HS-27A (cell line): ENCODE results near the gene SLC38A3.

Source experiments
- DNase-seq: peaks from one replicate; pipeline ENCODE4 v3.0.0-alpha.2; 2012; ENCODE audit warnings: low read depth, missing footprints

SLC38A3 gene

DNA sequence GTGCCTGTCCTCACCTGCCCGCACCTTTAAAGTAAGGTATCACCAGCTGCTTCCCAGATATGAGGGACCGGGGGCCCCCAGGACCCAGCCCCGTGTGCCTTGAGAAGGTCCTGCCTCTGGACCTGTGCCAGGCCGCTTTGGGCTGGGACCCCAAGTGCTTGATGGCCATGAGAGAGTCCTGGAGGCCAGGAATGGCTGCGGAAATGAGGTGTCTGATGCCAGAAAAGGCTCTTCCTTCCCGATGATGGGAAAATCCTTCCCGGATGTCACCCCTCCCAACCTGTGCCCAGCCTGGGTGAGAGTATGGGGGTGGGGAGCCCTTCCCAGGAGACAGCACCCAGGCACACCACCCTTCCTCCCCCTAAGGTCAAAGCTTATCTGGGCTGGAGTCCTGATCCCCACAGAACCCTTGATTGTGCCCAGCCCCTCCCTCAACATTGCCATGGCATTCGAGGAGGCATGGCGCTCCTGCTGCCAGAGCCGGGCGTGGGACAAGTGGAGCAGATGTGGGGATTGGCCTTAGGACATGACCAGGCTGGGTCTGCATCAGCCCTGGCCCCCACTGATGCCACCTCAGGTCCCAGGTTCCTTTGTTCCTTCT, 35.7 kb upstream of the SLC38A3 start:
- DNase-seq: no peak

DNA sequence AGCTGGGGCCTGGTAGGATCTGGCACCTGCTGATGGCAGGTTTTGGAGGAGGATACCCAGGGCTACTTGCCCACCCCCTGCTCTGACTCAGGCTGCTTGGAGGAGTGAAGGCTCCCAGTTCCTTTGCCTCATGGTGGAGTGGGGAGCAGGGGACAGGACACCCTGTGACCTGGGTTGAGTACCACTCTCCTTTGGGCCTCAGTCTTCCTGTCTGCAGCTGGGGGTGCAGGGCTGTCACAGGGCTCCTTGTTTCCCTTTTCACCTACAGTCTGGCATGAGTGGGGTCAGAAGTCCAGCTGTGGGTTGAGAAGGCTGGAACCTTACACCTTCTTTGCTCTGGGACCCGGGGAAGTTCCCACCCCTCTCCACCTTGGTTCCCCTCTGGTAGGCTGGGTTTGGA, 35.2 kb upstream of the SLC38A3 start:
- no peak for DNase-seq

DNA sequence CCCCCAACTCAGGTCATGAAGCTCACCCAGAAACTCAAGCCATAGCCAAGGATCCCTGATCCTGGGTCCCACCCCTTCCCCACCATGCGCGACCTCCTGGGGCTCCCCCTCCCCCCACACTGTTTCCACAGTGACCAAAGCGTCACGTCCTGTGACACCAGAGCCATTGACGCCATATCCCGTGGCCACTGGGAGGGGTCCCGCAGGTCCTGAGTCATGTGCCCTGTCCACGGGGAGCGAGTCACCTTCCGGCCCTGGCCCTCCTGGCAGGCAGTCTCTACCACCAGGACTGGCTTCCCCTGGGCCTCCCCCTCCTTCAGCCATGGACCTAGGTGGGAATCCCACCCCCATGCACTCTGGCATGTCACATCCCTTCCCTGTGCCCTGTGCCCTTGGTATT, 34.4 kb upstream of the SLC38A3 start:
- DNase-seq: no peak

DNA sequence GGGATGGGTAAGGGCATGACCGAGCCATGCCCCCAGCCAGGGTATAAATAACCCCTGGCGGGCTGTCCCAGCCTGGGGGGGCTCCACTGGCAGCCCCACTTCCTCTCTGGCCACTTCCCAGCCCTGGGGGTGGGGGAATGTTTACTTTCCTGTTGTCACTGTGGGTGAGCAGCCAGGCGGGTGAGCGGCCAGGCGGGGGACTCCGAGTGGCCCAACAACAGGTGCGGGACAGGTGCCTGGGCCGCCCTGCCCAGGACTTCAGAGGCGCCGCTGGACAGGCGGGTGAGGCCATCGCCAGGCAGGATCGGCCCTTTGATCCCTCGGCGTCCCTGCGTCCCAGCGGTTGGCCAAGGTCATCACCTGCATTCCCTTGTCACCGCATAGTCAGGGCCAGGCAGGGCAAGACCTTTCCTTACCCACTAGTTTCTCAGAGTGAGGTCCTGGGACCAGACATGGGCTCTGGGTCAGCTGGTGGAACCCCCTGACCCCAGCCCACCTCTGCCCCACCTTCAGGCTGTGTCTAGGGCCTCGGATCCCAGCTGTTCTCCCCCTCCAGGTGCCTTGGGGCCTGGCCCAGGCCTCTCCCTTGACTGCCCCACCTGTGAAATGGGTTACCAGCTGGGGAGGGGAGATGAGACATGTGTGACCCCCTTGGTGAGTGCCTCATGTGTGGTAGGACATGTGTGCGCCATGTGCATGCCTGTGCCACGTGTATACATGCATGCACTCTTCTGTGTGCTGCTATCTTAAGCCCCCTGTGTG, 33.4 kb upstream of the SLC38A3 start:
- no peak for DNase-seq

DNA sequence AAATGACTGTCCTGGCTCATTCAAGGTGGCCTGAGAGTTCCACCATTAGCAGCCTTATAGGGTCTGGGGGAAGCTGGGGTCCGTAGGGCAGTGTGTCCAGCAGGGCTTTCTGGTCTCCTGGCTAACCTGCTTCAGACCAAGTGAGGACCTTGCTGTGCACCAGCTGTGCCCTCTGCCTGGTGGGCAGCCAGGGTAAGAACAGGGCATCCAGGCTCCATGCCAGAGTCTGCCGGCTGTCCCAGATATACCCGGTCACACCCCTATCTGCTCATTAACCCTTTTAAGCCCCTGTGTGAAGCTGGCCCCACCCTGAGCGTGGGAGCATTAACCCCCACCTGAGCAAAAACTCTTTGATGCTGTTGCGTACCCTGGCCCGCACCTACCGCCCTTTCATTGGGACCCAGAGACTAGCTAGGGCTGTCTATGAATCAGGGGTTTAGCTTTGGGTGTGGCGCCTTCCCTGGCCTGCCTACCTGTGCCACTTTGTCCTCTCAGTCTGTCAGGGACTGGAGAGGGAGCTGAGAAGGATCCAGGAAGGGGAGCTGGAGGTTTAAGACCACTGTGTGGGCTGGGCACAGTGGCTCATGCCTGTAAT, 32.3 kb upstream of the SLC38A3 start:
- DNase-seq: no peak

DNA sequence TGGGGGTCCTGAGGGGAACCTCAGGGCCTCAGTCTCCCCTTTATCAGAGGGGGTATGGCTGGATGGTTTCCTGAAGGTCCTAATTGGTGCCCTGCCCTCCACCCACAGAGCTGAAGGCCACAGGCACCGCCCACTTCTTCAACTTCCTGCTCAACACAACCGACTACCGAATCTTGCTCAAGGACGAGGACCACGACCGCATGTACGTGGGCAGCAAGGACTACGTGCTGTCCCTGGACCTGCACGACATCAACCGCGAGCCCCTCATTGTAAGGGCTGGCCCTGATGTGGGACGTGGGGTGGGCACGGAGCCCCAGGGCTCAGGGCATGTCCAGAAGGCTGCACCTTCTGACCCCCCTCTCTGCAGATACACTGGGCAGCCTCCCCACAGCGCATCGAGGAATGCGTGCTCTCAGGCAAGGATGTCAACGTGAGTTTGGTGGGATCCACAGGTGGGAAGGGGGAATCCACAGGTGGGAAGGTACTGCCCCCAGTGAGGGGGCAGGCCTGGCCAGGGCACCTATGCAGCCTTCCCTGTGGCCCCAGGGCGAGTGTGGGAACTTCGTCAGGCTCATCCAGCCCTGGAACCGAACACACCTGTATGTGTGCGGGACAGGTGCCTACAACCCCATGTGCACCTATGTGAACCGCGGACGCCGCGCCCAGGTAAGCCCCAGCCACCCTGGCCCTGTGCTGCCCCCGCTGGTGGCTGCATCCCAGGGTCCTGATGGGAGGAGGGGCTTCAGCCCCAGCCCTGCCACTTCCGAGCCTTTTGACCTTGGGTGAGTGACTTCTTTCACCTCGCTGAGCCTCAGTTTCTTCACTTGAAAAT, 31.2 kb upstream of the SLC38A3 start:
- no peak for DNase-seq

DNA sequence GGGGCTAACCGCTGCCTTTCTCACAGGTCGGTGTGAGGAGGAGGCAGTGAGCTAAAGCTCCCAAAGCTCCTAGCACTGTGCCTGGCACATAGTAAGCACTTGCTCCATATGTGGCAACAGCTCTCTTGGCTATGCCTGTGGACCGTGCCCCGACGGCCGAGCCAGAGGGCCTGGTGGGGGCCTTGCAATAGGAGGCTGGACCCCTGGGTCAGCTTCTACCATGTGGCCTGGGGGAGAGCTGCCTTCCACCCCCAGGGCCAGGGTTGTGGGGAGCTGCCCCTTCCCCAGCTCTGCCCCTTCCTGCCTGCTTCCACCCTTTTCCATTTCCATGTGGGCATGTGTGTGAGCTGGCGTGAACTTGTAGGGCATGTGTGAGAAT, 30.6 kb upstream of the SLC38A3 start:
- no peak for DNase-seq

DNA sequence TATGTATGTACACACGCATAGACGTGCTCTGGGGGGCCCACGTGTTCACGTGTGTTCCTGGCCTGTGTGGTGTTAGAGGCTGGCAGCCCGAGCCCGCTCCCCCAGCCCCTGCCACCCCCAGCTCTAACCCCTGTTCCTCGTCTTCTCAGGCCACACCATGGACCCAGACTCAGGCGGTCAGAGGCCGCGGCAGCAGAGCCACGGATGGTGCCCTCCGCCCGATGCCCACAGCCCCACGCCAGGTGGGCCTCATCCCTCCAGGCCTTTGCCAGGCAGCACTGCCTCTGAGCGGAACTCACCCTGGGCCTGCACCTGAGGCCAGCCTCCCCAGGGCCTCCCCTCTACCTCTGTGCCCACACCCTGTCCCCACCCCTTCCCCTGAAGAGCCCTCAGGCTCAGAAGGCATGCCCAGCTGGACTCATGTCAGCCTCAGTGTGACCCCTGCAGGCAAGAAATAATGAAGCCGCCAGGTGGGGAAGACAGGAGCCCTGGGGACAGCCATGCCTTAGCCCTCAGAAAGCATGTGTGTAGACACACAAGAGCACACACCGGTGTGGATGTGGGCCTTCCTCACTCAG, 30.0 kb upstream of the SLC38A3 start:
- no peak for DNase-seq

DNA sequence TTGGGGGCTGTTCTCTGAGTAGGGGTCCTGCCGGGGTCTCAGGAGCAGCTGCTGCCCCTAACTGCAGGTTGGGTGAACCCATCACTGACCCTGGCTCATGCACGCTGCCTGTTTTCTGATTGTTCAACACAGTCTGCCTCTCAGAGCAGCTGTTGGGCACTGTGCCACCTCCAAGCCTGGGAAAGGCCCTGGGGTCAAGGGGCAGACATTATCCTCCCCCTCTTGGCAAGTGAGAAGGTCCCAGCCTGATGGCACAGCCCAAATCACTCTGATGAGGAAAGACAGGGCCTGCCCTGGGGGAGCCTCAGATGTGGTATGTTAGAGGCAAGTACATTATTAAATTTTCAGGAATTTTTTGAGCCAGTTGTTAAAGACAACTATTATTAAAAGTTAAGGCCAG, 27.7 kb upstream of the SLC38A3 start:
- no peak for DNase-seq

DNA sequence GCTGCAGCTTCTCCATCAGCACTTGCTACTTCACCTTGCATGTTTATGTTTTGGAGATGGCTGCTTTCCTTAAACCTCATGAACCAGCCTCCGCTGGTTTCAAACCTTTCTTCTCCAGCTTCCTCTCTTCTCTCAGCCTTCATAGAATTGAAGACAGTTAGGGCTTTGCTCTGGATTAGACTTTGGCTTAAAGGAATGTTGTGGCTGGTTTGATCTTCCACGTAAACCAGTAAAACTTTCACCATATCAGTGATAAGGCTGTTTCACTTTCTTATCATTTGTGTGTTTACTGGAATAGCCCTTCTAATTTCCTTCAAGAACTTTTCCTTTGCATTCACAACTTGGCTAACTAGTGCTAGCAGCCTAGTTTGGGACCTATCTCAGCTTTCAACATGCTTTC, 25.4 kb upstream of the SLC38A3 start:
- no peak for DNase-seq

DNA sequence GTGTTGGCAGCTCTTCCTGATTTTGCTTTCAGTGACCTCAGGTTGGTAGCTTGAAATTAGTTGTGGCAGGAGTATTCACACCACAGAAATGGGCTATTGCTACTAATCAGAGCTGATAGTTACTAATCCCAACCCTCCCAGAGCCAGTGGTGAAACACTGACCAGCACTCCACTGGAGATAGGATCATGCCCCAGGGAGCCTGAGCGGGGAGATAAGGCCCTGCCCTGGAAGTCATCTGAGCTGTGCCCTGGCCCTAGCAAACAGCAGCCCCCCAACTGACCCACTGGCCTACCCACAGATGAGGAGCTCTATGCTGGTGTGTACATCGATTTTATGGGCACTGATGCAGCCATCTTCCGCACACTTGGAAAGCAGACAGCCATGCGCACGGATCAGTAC, 23.1 kb upstream of the SLC38A3 start:
- no peak for DNase-seq

DNA sequence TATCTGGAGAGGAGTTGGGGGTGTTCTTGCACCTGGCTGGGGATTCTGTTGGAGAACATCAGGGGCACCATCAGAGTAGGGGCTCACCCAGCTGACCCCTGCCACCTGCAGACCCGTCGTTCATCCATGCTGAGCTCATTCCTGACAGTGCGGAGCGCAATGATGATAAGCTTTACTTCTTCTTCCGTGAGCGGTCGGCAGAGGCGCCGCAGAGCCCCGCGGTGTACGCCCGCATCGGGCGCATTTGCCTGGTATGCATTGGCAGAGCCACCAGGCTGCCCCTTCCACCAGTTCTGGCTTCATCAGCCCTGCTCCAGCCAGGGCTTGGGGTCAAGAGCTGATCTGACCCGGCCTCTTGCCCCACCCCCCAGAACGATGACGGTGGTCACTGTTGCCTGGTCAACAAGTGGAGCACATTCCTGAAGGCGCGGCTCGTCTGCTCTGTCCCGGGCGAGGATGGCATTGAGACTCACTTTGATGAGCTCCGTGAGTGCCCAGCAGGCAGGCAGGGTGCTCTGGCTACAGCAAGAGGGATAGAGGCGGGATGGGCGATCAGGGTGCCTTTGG, 22.5 kb upstream of the SLC38A3 start:
- no peak for DNase-seq

DNA sequence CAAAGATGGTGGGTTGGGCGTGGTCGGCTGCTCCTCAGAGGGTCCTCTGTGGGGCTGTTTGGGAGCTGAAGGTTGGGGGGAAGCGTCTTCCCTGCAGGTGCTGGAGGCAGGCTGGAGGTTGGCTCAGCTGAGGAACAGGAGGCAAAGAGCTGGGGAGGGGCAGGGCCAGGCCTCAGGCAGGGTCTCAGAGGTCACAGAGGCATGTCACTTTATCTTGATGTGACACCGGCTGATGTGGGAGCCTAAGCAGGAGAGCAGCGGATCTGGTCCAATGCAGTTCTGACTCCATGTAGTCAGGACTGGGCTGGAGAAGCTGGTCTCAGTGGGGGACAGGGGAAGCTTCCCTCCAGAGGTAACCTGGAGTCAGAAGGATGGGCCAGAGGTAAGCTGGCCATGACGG, 21.3 kb upstream of the SLC38A3 start:
- no peak for DNase-seq

DNA sequence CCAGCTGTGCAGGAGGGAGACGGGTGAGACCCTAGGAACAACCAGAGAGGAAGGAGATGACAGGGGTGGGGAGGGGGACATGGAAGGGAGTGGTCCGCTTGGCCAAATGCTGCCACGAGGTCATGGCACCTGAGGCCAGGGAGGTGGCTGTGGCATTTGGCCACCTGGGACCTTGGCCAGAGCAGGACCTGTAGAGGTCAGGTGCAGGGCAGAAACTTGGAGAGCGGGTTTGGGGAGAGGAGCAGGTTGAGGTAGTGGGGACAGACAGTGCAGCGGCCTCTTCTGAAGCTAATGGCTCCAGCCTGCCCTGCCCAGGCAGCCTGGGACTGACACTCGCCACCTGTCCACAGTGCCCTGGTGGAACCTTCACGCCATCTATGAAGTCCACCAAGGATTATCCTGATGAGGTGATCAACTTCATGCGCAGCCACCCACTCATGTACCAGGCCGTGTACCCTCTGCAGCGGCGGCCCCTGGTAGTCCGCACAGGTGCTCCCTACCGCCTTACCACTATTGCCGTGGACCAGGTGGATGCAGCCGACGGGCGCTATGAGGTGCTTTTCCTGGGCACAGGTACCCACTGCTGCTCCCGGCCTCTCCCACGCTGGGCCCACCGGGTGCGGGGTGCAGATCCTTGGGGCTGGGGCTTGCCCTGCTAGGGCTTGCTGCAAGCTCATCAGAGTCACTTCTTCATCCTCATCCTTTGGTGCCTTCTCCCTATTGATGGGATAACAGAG, 20.7 kb upstream of the SLC38A3 start:
- DNase-seq: no peak

DNA sequence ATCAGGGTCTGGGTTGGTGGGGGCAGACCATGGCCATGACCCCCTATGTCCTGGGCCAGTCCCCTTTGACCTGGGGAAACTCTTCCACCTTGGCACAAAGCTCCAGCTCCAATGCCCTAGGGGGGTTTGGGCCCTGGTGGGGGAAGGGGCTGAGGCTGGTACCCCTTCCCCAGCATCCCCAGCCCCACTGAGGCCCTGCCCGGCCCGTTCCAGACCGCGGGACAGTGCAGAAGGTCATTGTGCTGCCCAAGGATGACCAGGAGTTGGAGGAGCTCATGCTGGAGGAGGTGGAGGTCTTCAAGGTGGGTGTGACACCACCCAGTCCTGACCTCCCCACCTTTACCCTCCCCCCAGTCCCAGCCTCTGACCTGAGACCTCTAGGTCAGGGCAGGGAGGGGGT, 19.8 kb upstream of the SLC38A3 start:
- DNase-seq: no peak

DNA sequence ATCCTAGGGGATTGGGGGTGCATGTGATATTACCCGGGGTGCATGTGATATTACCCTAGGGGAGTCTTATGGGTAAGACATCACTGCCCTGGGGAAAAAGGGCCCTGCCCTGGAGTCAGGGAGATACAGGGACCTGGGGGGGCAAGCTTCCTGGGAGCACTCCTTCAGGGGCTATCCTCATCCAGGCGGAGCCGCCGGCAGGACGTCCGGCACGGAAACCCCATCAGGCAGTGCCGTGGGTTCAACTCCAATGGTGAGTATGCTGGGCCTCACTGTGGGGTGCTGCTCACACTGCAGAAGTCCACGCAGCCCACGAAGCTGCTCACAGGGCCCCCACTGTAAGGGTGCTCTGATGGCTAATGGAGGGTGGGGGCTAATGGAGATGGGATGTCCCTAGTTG, 19.0 kb upstream of the SLC38A3 start:
- no peak for DNase-seq

DNA sequence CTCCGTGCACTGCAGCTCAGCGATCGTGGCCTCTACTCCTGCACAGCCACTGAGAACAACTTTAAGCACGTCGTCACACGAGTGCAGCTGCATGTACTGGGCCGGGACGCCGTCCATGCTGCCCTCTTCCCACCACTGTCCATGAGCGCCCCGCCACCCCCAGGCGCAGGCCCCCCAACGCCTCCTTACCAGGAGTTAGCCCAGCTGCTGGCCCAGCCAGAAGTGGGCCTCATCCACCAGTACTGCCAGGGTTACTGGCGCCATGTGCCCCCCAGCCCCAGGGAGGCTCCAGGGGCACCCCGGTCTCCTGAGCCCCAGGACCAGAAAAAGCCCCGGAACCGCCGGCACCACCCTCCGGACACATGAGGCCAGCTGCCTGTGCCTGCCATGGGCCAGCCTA, 17.3 kb upstream of the SLC38A3 start:
- DNase-seq: no peak

DNA sequence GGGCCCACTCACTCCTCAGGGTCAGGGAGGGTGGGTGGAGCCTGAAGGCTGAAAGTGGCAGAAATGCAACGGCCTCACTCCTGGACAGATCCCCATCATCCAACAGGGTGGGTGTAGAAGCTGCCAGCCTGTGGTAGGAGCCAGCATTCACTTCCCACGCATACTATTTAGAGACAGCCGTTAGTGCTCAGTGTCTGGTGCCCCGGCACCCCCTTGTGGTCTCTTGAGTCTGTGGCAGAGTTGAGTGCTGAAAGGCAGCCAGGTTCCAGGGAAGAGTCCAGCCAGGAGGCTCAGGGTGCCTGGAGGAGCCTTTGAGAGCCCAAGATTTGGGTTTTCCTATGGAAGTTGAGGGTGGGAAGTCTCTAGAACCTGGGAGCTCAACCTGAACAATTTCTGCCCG, 15.8 kb upstream of the SLC38A3 start:
- DNase-seq: peak; percentile 48

DNA sequence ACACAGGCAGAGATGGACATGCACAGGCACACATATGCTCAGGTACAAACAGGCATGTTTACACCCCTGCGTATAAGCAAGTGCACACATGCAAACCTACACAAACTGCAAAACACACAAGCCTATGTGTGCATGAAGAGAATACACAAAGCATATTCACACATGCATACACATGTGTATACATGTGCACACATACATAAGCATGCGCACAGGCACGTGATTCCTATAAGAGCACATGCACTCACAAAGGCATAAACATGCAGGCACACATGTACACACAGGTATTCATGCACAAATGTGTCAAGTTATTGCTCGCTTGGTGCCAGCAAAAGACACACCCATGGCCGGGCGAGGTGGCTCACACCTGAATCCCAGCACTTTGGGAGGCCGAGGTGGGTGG, 15.1 kb upstream of the SLC38A3 start:
- DNase-seq: no peak

DNA sequence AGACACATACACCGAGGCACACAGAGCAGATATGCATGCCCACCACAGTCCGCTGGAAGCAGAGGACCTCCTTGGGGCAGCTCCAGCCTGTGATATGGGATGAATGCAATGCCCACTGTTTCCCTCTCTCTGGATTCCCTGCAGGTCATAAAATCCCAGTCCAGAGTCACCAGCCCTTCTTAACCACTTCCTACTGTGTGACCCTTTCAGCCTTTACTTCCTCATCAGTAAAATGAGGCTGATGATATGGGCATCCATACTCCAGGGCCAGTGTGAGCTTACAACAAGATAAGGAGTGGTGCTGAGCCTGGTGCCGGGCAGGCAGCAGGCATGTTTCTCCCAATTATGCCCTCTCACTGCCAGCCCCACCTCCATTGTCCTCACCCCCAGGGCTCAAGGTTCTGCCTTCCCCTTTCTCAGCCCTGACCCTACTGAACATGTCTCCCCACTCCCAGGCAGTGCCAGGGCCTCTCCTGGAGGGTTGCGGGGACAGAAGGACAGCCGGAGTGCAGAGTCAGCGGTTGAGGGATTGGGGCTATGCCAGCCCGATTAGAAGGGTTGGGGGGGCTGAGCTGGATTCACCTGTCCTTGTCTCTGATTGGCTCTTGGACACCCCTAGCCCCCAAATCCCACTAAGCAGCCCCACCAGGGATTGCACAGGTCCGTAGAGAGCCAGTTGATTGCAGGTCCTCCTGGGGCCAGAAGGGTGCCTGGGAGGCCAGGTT, 14.0 kb upstream of the SLC38A3 start, which contains the start of gene GNAT1:
TSS of gene GNAT1 (plus strand) at position 675 of the 725 bp plus-strand sequence. CDS start 116 bp downstream, outside the sequence.
- DNase-seq: no peak

DNA sequence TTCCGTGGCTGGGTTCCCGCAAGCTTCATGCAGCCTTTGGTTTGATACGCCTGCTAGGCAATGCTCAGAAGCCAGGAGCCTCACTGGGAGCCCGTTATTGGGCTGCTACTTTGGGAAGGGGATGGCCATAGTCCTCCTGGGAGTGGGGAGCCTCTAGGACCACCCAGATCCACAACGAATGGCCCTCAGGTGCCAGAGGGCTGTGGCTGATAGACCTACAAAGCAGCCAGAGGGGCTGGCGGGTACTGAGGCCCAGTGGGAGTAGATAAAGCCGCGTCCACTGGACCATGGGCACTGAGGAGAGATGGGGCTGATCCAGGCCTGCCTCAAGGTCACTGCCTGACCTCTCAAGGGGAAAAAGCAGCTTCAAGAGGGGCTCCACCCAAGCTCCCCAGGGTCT, 12.9 kb upstream of the SLC38A3 start:
- DNase-seq: no peak
